Mononuclear cell (primary cell): ENCODE measurements around the gene PLCG1. TPM values are rescaled to one million over a fixed set of nuclear protein-coding genes. Genes with fewer than 3 reads are reported as not detected.

Experiments
- H3K27me3 ChIP-seq: 2 replicates; pipeline ENCODE4 v1.6.0; 2011; ENCODE audit warnings: low read length, control low read depth; ENCODE audit not compliant: insufficient read depth
- H3K4me1 ChIP-seq: 2 replicates; pipeline ENCODE4 v1.5.1; 2011; ENCODE audit warnings: mild to moderate bottlenecking, low read length, control low read depth; ENCODE audit not compliant: insufficient read depth
- H3K4me3 ChIP-seq: 2 replicates; pipeline ENCODE4 v1.5.1; 2011; ENCODE audit warnings: mild to moderate bottlenecking, low read length, moderate library complexity
- H3K9me3 ChIP-seq: 2 replicates; pipeline ENCODE4 v1.5.1; 2011; ENCODE audit warnings: low read depth, mild to moderate bottlenecking, control low read depth, low read length
- total RNA-seq: library from RNA; depleted of rRNA; stranded (reverse); fragments of >200 nt; gene quantifications from one replicate; pipeline ENCODE4 v1.2.3, GENCODE V29; 2012

PLCG1 gene
- total RNA-seq, result 115 TPM

DNA sequence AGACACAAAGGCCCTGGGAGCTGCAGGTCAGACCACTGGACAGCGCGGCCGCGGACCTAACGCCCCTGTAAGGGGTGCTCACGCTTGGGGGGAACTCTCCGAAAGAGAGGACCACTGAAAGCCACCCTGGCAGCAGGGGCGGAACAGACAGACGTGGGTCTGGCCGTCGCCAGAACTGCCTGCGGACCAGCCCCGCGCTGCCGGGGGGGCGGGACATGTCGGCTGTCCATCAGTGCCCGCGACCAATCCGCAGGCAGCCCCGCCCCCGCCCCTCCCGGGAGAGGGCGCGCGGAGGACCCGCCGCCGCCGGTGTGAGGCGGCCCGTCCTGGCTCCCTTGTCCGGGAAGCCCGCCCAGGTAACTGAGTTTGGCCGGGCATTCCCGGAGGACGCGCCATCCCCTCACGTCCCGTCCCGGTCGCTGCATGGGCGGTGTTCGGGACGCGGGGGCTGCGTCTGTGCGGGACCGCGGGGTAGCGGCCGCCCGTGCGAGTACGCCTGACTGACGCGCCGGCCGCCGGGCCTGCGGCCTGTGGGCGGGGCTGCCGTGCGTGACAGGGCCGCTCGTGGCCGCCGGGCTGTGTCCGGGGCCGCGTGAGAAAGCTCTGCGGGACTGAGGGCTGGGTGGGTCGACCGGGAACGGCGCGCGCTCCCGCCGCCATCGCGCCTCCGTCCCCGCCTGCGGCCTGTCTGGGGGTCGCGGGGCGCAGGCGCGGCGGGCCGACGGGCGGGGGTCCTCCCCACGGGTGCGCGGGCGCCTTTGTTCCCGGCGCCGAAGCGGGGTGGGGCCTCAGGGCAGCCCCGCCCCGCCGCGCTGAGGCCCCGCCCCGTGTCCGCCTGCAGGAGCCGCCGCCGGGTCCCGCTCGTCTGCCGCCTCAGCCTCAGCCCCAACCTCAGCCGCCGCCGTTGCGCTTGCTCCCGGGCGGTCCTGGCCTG, at the start of gene PLCG1:
Gene PLCG1 (plus strand): TSS at position 864 of the 934 bp plus-strand sequence. CDS start 99 bp downstream, outside the sequence.
- Histone ChIP-seq H3K4me1 (peaks cover 37% of the 10 kb centered on the region), H3K9me3 (no peaks in the 10 kb centered on the region), H3K4me3 (peak within 1 kb of the TSS; percentile 76), H3K27me3 (no peaks in the 10 kb centered on the region)

DNA sequence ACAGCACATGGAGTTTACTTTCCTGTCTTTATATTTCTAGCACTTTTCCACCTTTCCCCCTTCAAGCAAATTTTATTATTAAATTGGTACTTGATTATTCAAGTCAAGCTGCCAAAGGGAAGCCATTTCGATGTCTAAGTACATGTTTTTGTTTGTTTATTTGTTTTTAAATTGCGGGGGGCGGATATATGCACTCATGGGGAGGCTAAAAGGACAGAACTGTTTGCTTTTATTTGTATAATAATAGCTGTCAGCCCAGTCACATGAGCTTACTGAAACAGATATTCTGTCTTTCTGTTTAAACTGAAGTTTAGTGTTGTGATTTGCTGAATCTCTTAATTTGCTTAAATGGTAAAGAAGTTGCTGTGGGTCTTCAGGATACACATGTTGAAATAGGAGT, 49.6 kb upstream of the PLCG1 start:
- no peaks in the 10 kb centered on the region for H3K27me3 ChIP-seq
- no peaks in the 10 kb centered on the region for H3K9me3 ChIP-seq
- H3K4me1 ChIP-seq, result peaks cover 7% of the 10 kb centered on the region
- no peak overlapping the region for H3K4me3 ChIP-seq

DNA sequence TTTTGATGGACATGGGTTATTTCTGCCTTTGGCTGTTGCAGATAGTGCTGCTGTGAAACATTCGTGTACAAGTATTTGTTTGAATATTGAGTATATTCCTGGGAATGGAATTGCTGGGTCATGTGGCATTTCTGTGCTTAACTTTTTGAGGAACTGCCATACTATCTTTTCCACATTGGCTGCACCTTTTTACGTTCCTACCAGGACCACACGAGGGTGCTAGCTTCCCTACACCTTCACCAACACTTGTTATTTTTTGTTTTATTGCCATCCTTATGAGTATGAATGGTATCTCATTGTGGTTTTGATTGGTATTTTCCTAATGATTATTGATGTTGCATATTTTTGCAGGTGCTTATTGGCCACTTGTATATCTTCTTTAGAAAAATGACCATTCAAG, 47.8 kb upstream of the PLCG1 start:
- no peaks in the 10 kb centered on the region for H3K27me3 ChIP-seq

DNA sequence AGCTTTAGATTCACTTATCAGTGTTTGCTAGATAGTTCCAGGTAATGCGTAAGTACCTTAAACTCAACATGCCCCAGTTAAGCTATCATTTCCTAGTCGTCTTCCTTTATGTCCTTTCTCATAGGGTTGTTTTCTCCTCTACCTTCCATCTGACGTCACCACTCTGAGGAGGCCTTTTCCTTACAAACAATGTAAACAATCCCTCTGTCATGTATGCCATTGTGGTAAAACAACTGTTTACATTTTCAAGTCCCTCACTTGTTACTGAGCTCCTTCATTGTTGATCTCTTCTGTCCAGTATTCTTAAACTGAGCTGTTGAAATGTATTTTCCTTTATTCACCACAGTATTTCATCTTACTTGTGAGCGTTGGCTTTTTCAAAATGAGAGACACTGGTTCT, 45.4 kb upstream of the PLCG1 start:
- no peaks in the 10 kb centered on the region for H3K4me1 ChIP-seq
- no peaks in the 10 kb centered on the region for H3K9me3 ChIP-seq
- H3K4me3 ChIP-seq, result no peak overlapping the region
- no peaks in the 10 kb centered on the region for H3K27me3 ChIP-seq

More for the DNA sequence above, 47.8 kb upstream of the PLCG1 start:
- no peaks in the 10 kb centered on the region for H3K9me3 ChIP-seq
- no peak overlapping the region for H3K4me3 ChIP-seq
- peaks cover 7% of the 10 kb centered on the region for H3K4me1 ChIP-seq

DNA sequence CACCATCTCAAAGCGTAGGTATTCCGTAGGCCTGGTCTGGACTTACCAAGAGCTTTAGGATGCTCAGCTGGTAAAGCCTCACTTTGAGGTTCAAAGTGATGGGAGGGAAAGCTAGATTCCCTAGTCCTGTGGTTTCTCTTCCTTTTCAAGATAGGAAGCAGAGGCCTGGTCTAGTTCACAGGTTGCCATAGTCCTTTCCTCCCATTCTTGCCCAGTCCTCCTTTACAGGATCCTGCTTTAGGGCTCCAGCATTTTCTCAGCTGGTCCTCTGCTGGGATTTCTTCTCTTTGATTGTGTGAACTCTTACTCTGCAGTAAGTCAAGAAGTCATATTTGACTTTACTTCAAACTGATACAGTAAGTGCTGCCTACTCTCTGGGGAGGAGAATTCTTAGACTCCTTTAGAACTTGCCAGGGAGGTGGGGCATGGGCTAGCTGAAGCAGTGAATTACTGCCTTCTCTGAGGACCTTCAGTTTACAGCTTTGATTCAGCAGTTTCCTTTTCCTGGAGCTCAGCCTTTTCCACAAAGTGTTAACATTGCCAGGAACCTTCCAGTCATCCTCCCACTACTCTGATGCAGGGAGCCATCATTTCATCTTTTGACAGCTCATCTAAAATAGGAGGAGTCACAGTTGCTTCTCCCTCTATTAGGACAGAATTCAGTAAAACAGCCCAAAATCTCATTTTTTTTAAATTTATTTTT, 42.8 kb upstream of the PLCG1 start:
- no peaks in the 10 kb centered on the region for H3K27me3 ChIP-seq
- no peak overlapping the region for H3K4me3 ChIP-seq
- H3K9me3 ChIP-seq, result no peaks in the 10 kb centered on the region
- no peaks in the 10 kb centered on the region for H3K4me1 ChIP-seq

DNA sequence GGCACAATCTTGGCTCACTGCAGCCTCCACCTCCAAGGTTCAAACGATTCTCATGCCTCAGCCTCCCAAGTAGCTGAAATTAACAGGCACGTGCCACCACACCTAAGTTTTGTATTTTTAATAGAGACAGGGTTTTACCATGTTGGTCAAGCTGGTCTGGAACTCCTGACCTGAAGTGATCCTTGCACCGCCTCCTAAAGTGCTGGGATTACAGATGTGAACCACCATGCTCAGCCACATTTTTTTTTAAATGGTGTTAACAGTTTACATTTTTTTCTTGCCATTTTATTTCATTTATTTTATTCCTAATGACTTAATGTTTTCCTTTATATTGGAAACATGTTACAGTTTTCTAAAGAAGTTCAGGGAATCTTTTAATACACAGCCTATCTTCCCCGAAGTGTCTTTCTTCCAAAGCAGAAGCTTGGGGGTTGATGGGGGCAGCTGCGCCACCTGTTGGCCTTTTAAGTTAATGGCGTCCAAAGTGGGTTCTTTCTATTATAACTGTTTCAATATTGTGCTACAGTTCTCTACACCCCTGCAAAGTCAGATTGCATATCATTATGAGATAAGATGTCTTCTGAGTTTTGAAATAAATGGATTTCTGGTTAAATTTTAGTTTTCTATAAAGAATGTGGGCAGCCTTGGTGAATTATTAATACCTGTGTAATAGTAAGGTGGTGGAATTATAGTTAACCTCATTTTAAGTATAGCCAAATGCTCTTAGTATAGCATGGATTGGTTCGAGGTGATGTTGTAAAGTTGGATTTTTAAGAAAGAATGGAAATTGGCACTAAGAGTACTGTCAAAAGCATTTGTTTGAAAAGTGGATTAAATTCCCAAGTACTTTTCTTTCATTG, 42.0 kb upstream of the PLCG1 start:
- no peak overlapping the region for H3K4me3 ChIP-seq
- no peaks in the 10 kb centered on the region for H3K27me3 ChIP-seq
- no peaks in the 10 kb centered on the region for H3K4me1 ChIP-seq
- H3K9me3 ChIP-seq, result no peaks in the 10 kb centered on the region

DNA sequence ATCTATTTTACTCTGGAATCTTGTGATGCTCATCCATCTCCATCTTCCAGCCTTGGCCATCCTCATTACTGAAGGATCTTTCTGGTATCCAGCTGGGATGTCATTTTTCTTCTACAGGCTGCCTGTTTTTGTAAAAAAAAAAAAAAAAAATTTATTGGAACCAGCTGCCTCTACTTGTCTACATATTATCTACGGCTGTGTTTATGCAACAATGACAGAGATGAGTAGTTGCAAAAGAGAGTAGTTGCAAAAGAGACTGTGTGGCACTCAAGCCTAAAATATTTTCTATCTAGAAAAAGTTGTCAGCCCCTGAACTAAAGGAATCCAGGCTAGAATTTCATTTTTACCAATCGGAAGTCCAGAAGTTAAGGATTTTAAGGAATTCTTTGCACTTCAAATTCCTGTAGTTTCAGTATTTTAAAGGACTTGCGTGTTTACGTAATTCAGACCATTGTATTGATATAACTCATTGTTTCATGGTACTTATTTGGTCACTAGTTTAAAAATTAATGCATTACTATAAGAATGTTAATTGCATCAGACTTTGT, 38.6 kb upstream of the PLCG1 start:
- no peaks in the 10 kb centered on the region for H3K27me3 ChIP-seq
- no peaks in the 10 kb centered on the region for H3K4me1 ChIP-seq
- H3K4me3 ChIP-seq, result no peak overlapping the region
- no peaks in the 10 kb centered on the region for H3K9me3 ChIP-seq

DNA sequence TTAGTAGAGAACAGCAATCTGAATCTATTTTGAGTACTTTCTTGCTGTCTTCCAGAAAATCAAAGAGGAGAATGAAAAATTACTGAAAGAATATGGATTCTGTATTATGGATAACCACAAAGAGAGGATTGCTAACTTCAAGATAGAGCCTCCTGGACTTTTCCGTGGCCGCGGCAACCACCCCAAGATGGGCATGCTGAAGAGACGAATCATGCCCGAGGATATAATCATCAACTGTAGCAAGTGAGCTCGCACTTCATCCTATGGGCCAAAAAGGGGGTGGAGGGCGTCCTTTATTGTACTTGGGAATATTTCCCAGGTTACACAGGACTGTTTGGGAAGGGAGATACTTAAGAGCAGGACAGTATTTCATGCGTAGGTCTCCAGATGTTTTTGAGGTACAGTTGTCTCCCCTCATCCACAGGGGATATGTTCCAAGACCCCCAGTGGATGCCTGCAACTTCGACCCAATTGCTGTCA, 37.3 kb upstream of the PLCG1 start:
- no peaks in the 10 kb centered on the region for H3K9me3 ChIP-seq
- no peaks in the 10 kb centered on the region for H3K4me1 ChIP-seq
- H3K27me3 ChIP-seq, result no peaks in the 10 kb centered on the region
- no peak overlapping the region for H3K4me3 ChIP-seq

DNA sequence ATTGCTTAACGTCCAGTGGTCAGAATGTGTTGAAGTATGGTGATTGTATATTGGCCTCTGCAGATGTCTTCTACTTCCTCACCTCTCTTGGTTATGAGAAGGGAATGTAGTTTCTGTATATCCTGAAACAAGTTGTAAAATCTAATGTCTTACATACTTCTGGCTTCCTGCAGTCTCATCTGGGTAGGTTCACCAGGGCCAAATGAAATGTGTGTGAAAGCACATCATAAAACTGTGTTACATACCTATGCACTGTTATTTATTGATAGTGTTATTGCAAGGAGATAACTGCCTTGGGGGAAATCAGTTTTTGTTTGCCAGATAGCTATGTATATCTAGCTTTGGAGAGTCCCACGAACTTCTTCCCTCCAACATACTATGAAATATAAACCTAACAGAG, 35.7 kb upstream of the PLCG1 start:
- Histone ChIP-seq H3K4me1 (no peaks in the 10 kb centered on the region), H3K27me3 (no peaks in the 10 kb centered on the region), H3K4me3 (no peak overlapping the region), H3K9me3 (no peaks in the 10 kb centered on the region)

DNA sequence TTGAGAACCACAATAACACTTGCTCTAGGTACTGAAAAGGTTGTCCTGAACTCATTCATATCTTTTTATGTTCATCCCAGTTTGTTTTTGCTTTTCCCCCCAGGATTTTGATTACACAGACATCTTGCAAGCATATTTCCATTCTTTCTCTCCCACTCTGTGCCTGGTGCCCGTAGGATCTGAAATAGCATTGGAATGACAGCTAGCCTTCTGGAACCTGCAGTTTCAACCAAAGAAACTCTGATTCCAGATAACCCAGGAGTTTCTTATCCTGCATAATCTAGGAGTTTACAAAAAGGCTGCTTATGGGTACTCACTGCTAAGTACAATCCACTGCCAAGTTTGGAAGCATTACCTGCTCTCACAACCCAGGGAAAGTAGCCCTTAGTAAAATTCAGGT, 28.8 kb upstream of the PLCG1 start:
- Histone ChIP-seq H3K4me1 (no peaks in the 10 kb centered on the region), H3K4me3 (no peak overlapping the region), H3K9me3 (no peaks in the 10 kb centered on the region), H3K27me3 (no peaks in the 10 kb centered on the region)

DNA sequence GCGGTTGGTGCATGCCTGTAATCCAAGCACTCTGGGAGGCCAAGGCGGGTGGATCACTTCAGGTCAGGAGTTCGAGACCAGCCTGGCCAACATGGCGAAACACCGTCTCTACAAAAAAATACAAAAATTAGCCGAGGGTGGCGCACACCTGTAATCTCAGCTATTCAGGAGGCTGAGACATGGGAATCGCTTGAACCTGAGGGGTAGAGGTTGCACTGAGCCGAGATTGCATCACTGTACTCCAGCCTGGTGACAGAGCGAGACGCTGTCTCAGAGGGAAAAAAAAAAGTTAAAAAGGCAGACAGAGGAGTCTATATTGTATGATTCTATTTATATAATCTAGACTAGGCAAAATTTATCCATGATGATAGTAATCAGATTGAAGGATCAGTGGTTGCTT, 27.3 kb upstream of the PLCG1 start:
- H3K27me3 ChIP-seq, result no peaks in the 10 kb centered on the region
- no peaks in the 10 kb centered on the region for H3K4me1 ChIP-seq
- no peak overlapping the region for H3K4me3 ChIP-seq
- H3K9me3 ChIP-seq, result no peaks in the 10 kb centered on the region

DNA sequence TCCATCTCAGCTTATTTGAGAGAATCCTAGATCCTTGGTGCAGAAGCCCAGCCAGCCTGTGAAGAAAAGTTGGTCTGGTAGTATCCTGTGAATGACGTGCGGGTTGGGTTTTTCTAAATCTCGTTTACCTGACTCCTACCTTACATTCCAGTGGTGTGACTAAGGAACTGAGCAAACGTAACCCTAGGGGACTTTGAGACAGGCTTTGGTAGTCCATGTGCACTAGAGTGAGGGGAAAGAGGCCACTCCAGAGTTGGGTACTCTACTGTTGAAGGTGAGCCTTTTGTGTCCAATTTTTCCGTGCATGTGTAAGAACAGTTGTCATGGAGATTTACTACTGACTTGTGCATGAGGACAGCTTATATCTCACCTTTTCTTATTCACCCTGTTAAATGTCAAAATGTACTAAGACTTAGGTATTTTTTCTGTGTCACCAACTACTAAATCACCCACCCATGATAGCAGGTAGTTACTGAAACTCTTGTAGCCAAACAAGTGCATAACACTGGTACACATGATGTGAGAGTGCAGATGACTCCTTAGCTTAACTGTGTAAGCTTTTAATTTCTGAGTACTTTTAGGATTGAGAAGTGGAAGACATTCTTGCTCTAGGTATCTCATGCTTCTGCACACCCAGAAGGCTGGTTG, 26.3 kb upstream of the PLCG1 start:
- H3K4me3 ChIP-seq, result no peak overlapping the region
- H3K4me1 ChIP-seq, result no peaks in the 10 kb centered on the region
- H3K27me3 ChIP-seq, result no peaks in the 10 kb centered on the region
- no peaks in the 10 kb centered on the region for H3K9me3 ChIP-seq

DNA sequence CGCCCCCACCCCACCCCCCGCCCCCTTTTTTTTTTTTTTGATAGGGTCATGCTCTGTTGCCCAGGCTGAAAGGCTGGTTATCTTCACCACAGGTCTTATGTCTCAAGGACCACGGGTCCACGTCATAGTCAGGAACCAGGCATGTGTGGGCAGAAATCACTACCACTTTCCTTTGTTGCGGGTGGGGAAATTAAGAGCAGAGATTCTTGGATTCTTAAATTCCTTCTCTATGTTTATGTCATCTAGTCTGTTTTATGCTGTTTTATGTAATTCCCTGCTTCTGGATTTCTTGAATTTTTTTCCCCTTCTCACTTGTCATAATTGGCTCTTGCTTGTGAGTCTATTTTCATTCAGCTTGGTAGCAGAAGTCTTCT, 25.8 kb upstream of the PLCG1 start:
- Histone ChIP-seq H3K27me3 (no peaks in the 10 kb centered on the region), H3K4me1 (no peaks in the 10 kb centered on the region), H3K9me3 (no peaks in the 10 kb centered on the region), H3K4me3 (no peak overlapping the region)

DNA sequence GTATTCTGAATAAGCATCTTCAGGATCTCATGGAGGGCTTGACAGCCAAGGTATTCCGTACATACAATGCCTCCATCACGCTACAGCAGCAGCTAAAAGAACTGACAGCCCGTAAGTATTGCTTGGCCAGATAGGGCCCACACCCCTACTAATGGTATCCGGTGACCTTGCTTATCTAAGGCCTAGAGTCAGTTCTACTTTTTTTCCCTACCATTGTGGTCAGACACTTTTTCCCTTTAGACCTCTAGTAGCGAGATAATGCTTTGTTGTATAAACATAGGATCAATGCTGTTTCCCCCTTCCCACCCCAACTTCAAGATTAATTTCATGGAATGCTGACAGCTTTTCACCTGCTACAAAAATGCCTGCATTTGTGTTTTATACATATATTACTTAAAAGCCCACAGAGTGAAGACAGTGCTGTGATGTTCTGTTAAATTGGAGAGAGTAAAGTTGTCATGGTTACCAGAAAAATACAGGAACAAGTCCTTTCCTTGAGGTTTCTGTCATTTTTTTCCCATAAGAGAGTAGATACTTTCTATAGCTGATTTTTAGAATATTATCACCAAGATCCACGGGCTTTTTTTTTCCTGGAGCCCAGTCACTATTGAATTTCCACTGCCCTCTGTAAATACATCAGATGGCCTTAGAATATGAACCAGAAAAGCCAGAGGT, 20.9 kb upstream of the PLCG1 start:
- H3K27me3 ChIP-seq, result no peaks in the 10 kb centered on the region
- H3K4me1 ChIP-seq, result no peaks in the 10 kb centered on the region
- H3K4me3 ChIP-seq, result no peak overlapping the region
- no peaks in the 10 kb centered on the region for H3K9me3 ChIP-seq
